SK-N-SH (cell line): ENCODE measurements around the gene GASK1B. TPM values are rescaled to one million over a fixed set of nuclear protein-coding genes. Genes with fewer than 3 reads are reported as not detected.

Experiments used
- CTCF ChIA-PET: fragments of 300-600, 350-600 bp; formaldehyde crosslinking; extraction: SDS; loops from one replicate; lab custom pipeline; 2021; lab: Yijun Ruan, JAX
- POLR2A ChIA-PET: fragments of 350-600 bp; sonication (Branson Sonifier 250); formaldehyde crosslinking; extraction: SDS; loops from one replicate; lab custom pipeline; 2020; ENCODE audit warnings: antibody characterized with exemption, inconsistent platforms; lab: Yijun Ruan, JAX
- DNase-seq: peaks from one replicate; pipeline ENCODE4 v3.0.0; 2012
- H2AFZ ChIP-seq: fragments of 200-600 bp; sonication (generic); 2 replicates; pipeline ENCODE4 v1.8.1; 2016; ENCODE audit warnings: antibody characterized with exemption, mild to moderate bottlenecking, low read depth
- H3F3A ChIP-seq: fragments of 200-600 bp; sonication (generic); replicated peaks from 2 replicates; pipeline ENCODE3; 2016; ENCODE audit warnings: antibody characterized with exemption, mild to moderate bottlenecking; ENCODE audit not compliant: insufficient read depth
- H3K27ac ChIP-seq, 2 experiments: fragments of 200-500 bp in 1 of 2; fragments of 200-600 bp in 1 of 2; sonication (Bioruptor generic) in 1 of 2; sonication (generic), shearing (Covaris generic) in 1 of 2; 2 replicates each; pipeline versions ENCODE4 v1.5.1 to v1.6.1; 2014 to 2016; ENCODE audit warnings: low read depth in 2 of 2, inconsistent platforms in 1 of 2, low read length in 1 of 2, mild to moderate bottlenecking in 1 of 2, mixed read lengths in 1 of 2
- H3K27me3 ChIP-seq: fragments of 200-600 bp; sonication (generic), shearing (Covaris generic); 2 replicates; pipeline ENCODE4 v1.6.1; 2016; ENCODE audit warnings: mixed run types; ENCODE audit not compliant: insufficient read depth
- H3K36me3 ChIP-seq, 2 experiments: fragments of 200-500 bp in 1 of 2; fragments of 200-600 bp in 1 of 2; sonication (Bioruptor generic) in 1 of 2; sonication (generic) in 1 of 2; replicated peaks in 1 of 2; 2 replicates each; pipeline versions ENCODE3 to v1.5.1; 2014 to 2016; ENCODE audit warnings: low read length in 1 of 2, mild to moderate bottlenecking in 1 of 2; ENCODE audit not compliant: insufficient read depth in 2 of 2, control insufficient read depth in 1 of 2
- H3K4me1 ChIP-seq, 2 experiments: fragments of 200-500 bp in 1 of 2; fragments of 200-600 bp in 1 of 2; sonication (Bioruptor generic) in 1 of 2; sonication (generic), shearing (Covaris generic) in 1 of 2; 2 replicates each; pipeline versions ENCODE4 v1.5.1 to v1.6.1; 2014 to 2016; ENCODE audit warnings: low read depth in 1 of 2, low read length in 1 of 2, mixed run types in 1 of 2; ENCODE audit not compliant: insufficient read depth in 2 of 2, control insufficient read depth in 1 of 2
- H3K4me2 ChIP-seq: fragments of 200-600 bp; sonication (generic), shearing (Covaris generic); 2 replicates; pipeline ENCODE4 v1.6.1; 2017; ENCODE audit warnings: mixed run types
- H3K4me3 ChIP-seq, 2 experiments: fragments of 200-500 bp in 1 of 2; fragments of 200-600 bp in 1 of 2; sonication (Bioruptor generic) in 1 of 2; sonication (generic), shearing (Covaris generic) in 1 of 2; 2 replicates each; pipeline versions ENCODE4 v1.5.1 to v1.8.1; 2014 to 2016; ENCODE audit warnings: low read depth in 2 of 2, inconsistent platforms in 1 of 2, low read length in 1 of 2, mild to moderate bottlenecking in 1 of 2, mixed read lengths in 1 of 2, moderate library complexity in 1 of 2
- H3K79me2 ChIP-seq: fragments of 200-600 bp; sonication (generic); 2 replicates; pipeline ENCODE4 v1.8.1; 2017; ENCODE audit warnings: mild to moderate bottlenecking; ENCODE audit not compliant: insufficient read depth
- H3K9ac ChIP-seq: fragments of 200-600 bp; sonication (generic); 2 replicates; pipeline ENCODE4 v1.6.1; 2017; ENCODE audit warnings: mixed run types
- H3K9me2 ChIP-seq: fragments of 200-600 bp; sonication (generic); 2 replicates; pipeline ENCODE4 v1.6.1; 2017; ENCODE audit warnings: mixed run types
- H3K9me3 ChIP-seq: fragments of 200-600 bp; sonication (generic); 2 replicates; pipeline ENCODE4 v1.6.1; 2017; ENCODE audit warnings: mixed run types, mild to moderate bottlenecking, moderate library complexity
- H4K20me1 ChIP-seq: fragments of 200-600 bp; sonication (generic); 2 replicates; pipeline ENCODE4 v1.6.1; 2017; ENCODE audit warnings: mild to moderate bottlenecking, mixed run types; ENCODE audit not compliant: insufficient read depth
- ELF1 ChIP-seq: IDR thresholded peaks from 2 replicates; pipeline ENCODE4 v1.4.0; 2012
- EP300 ChIP-seq, 2 experiments: IDR thresholded peaks; 2 replicates each; pipeline versions ENCODE4 v1.4.0 to v1.6.1; 2012; ENCODE audit warnings: borderline replicate concordance in 1 of 2, low read depth in 1 of 2, low read length in 1 of 2
- FOSL2 ChIP-seq: IDR thresholded peaks from 2 replicates; pipeline ENCODE4 v1.4.0; 2012; ENCODE audit warnings: low read depth, mild to moderate bottlenecking, moderate library complexity, borderline replicate concordance
- FOXM1 ChIP-seq: IDR thresholded peaks from 2 replicates; pipeline ENCODE4 v1.4.0; 2012; ENCODE audit warnings: low read depth, mild to moderate bottlenecking
- GATA2 ChIP-seq: sonication (generic); formaldehyde crosslinking; IDR thresholded peaks from 2 replicates; pipeline ENCODE4 v1.5.0; 2020; ENCODE audit warnings: mild to moderate bottlenecking, missing genetic modification reagents
- MAX ChIP-seq: IDR thresholded peaks from 2 replicates; pipeline ENCODE4 v1.4.0; 2012; ENCODE audit warnings: low read depth
- MEF2A ChIP-seq: IDR thresholded peaks from 2 replicates; pipeline ENCODE4 v1.4.0; 2012; ENCODE audit warnings: low read depth, borderline replicate concordance
- MXI1 ChIP-seq: IDR thresholded peaks from 2 replicates; pipeline ENCODE4 v1.6.1; 2012; ENCODE audit warnings: mild to moderate bottlenecking, low read depth, low read length, improper control_type of control experiment
- NRF1 ChIP-seq: IDR thresholded peaks from 2 replicates; pipeline ENCODE4 v1.6.1; 2012; ENCODE audit warnings: low read depth, mild to moderate bottlenecking, low read length
- PBX3 ChIP-seq: IDR thresholded peaks from 2 replicates; pipeline ENCODE4; 2012
- REST ChIP-seq: IDR thresholded peaks from 2 replicates; pipeline ENCODE4 v1.6.1; 2012; ENCODE audit warnings: mild to moderate bottlenecking, low read depth, low read length, moderate library complexity
- SMC3 ChIP-seq: IDR thresholded peaks from 2 replicates; pipeline ENCODE4 v1.6.1; 2012; ENCODE audit warnings: low read depth, low read length, improper control_type of control experiment
- TCF12 ChIP-seq: IDR thresholded peaks from 2 replicates; pipeline ENCODE4 v1.4.0; 2012
- USF1 ChIP-seq: IDR thresholded peaks from 2 replicates; pipeline ENCODE4 v1.4.0; 2012; ENCODE audit warnings: low read depth, borderline replicate concordance
- USF2 ChIP-seq: fragments of 150-350 bp; IDR thresholded peaks from 2 replicates; pipeline ENCODE4 v1.6.1; 2017; ENCODE audit warnings: antibody characterized with exemption, low read length, low read depth, borderline replicate concordance
- WGBS: methylation state at CpG from one replicate; pipeline ENCODE4 v1.1.6; 2017; ENCODE audit warnings: low lambda C conversion rate; 5-methylcytosine and 5-hydroxymethylcytosine counted together
- polyA plus RNA-seq, 3 experiments: library from polyadenylated mRNA; depleted of rRNA; stranded (reverse); fragments of >200 nt; gene quantifications; 2 replicates each; pipeline ENCODE4 v1.2.3, GENCODE V29; 2012

The GASK1B gene
- polyA plus RNA-seq, 1 of the 3 experiments (the other 2 are of a cell fraction), result 3.7 TPM

GRCh38 chr4:158189422-158189821, 16.6 kb upstream of the GASK1B start:
- TF ChIP-seq FOSL2 (no peak), SMC3 (no peak), MAX (no peak), EP300 (IDR thresholded peaks at IDR 0.05; ENCODE audit: borderline replicate concordance in 1 of 2, low read depth in 1 of 2, low read length in 1 of 2) (no peak), TCF12 (no peak), NRF1 (no peak), USF2 (no peak), ELF1 (no peak), PBX3 (no peak), FOXM1 (no peak), MXI1 (no peak), REST (no peak), MEF2A (no peak), USF1 (no peak), GATA2 (CRISPR knock-in tag) (no peak)
- Histone ChIP-seq H3K27ac (no peak overlapping the region), H3F3A (no peaks in the 10 kb centered on the region), H3K36me3 (no peaks in the 10 kb centered on the region), H3K4me2 (no peak overlapping the region), H3K4me3 (no peak overlapping the region), H3K9me2 (no peaks in the 10 kb centered on the region), H3K9ac (no peak overlapping the region), H4K20me1 (no peaks in the 10 kb centered on the region), H3K4me1 (no peaks in the 10 kb centered on the region), H3K27me3 (no peaks in the 10 kb centered on the region), H3K79me2 (no peaks in the 10 kb centered on the region), H3K9me3 (no peaks in the 10 kb centered on the region), H2AFZ (no peak overlapping the region)
- no peak for DNase-seq
- 89% methylated on average over 1 of the region's 1 CpG for WGBS
- ChIA-PET POLR2A (no interaction called here), CTCF (interaction anchor here (1.3 kb wide), 1 partner anchor 66 kb away, joined by 3 read pairs; no protein-coding TSS in a partner anchor)
